MM.1S (cell line): ENCODE results near the gene CCDC28B.

Source experiments
- CTCF ChIP-seq: fragments of 300-600 bp; sonication (generic); IDR thresholded peaks from 2 replicates; pipeline ENCODE4 v1.5.1; 2016; ENCODE audit warnings: antibody characterized with exemption, low read length, mixed read lengths
- EZH2 ChIP-seq: fragments of 300-600 bp; sonication (generic); optimal IDR thresholded peaks from 2 replicates; pipeline ENCODE3; 2017; ENCODE audit warnings: low read depth, mild to moderate bottlenecking, antibody characterized with exemption, low read length, mixed read lengths

- TF ChIP-seq EZH2 = no peak
- TF ChIP-seq CTCF = no peak
Observed at GRCh38 chr1:32198237-32199042, 2.0 kb upstream of the CCDC28B start.
